Measurements from ENCODE around the gene CTNND2.
"Not testable (repeated sequence)": the region's sequence is repeated elsewhere in the genome, so short reads cannot be mapped to it uniquely, and the experiment has no call there.

Gene CTNND2

DNA sequence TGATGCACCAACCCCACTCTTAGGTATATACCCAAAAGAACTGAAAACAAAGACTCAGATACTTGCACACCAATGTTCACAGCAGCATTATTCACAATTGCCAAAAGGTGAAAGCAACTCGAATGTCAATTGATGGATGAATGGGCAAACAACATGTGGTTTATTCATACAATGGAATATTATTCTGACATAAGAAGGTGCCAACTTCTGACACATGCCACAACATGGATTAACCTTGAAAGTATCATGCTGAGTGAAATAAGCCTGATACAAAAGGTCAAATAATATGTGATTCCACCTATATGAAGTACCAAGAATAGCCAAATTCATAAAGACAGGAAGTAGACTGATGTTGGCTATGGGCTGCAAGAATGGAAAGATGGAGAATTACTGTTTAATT is 35.0 kb downstream of the CTNND2 start:
- WGBS, 2 experiments (ENCODE audit: insufficient coverage in 2 of 2): no CpG with 5 or more reads among the region's 1 CpG
- H3K9me3 ChIP-seq (ENCODE audit: control insufficient read depth, low read length): no peaks in the 10 kb centered on the region

DNA sequence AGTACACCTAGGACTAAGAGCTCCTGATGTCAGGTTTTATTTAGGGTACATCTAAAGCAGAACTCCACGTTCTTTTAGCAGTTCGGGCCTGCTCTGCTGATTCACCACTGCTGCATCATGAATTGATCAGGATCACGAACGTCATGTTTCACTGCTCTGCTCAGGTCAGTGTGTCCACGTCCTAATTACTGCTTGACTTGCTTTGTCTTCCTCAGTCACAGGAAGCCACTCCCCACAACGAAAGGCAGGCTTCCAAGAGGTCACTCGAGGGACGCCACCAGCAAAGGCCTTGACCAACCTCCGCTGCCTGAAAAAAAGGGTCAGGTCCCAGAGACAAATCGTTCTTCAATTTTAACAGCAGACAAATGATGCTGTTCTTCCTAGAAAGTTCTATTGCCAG is 40.3 kb downstream of the CTNND2 start:
- H3K27ac ChIP-seq (ENCODE audit: low read depth, low read length, severe bottlenecking): no peak overlapping the region
- 86 to 88% methylated on average over 9 of the region's 10 CpGs for WGBS, 2 experiments (ENCODE audit: insufficient coverage in 2 of 2)
- no peaks in the 10 kb centered on the region for H3K36me3 ChIP-seq (ENCODE audit: control insufficient read depth, insufficient read depth, low read length)
- no peaks in the 10 kb centered on the region for H3K9me3 ChIP-seq (ENCODE audit: control insufficient read depth, low read length)
- no peaks in the 10 kb centered on the region for H3K4me1 ChIP-seq (ENCODE audit: control insufficient read depth, insufficient read depth, low read length, poor library complexity, severe bottlenecking)
- no peak overlapping the region for H3K4me3 ChIP-seq (ENCODE audit: extremely low read depth, insufficient read depth, low read length, poor library complexity, severe bottlenecking)

More for the DNA sequence above, 35.0 kb downstream of the CTNND2 start:
- Histone ChIP-seq H3K4me1 (ENCODE audit: control insufficient read depth, insufficient read depth, low read length, poor library complexity, severe bottlenecking) (no peaks in the 10 kb centered on the region), H3K27ac (ENCODE audit: low read depth, low read length, severe bottlenecking) (no peak overlapping the region), H3K36me3 (ENCODE audit: control insufficient read depth, insufficient read depth, low read length) (no peaks in the 10 kb centered on the region), H3K4me3 (ENCODE audit: extremely low read depth, insufficient read depth, low read length, poor library complexity, severe bottlenecking) (no peak overlapping the region)

DNA sequence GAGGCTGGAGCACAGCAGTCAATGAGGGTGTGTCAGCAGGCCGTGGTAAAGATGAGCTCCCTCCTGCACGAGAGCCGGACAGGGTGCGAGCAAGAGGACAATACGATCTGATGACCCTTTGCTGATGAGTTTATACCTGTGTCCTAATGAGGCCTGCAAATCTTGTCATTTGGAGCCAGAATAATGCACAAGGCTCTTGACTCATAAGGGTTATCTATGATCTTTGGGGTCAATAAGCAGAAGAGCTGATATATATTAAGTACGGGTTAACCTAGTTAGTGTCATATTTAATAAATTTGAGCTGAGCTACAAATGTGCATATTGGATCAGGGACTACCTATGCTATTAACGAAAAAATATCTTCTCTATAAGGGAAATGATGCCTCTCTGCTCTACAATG is 46.9 kb downstream of the CTNND2 start:
- Histone ChIP-seq H3K27ac (ENCODE audit: low read depth, low read length, severe bottlenecking) (no peak overlapping the region), H3K4me3 (ENCODE audit: extremely low read depth, insufficient read depth, low read length, poor library complexity, severe bottlenecking) (no peak overlapping the region), H3K36me3 (ENCODE audit: control insufficient read depth, insufficient read depth, low read length) (no peaks in the 10 kb centered on the region), H3K9me3 (ENCODE audit: control insufficient read depth, low read length) (no peaks in the 10 kb centered on the region), H3K4me1 (ENCODE audit: control insufficient read depth, insufficient read depth, low read length, poor library complexity, severe bottlenecking) (no peaks in the 10 kb centered on the region)
- 96 to 97% methylated on average over 6 of the region's 7 CpGs for WGBS, 2 experiments (ENCODE audit: insufficient coverage in 2 of 2)

DNA sequence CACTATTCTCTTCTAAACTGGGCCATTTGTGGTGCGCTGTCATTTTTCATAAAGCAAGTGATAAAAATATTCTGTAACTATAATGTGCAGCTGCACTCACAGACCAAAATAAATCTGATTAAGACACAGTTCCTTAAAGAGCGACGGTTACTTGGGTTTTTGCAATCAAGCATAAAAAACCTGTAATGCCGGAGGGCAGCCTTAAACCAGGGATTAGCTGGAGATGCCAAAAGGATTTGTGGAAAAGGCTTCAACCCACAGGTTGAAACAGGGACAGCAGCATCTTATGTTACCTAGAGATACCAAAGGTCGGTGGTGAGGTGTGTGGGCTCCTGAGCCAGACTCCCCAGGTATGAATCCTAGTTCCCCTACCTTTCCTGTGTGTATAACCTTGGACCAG is 49.3 kb downstream of the CTNND2 start:
- H3K27ac ChIP-seq (ENCODE audit: low read depth, low read length, severe bottlenecking): no peak overlapping the region
- WGBS, 2 experiments (ENCODE audit: insufficient coverage in 2 of 2): 80 to 100% methylated on average over 1 to 4 of the region's 5 CpGs
- H3K9me3 ChIP-seq (ENCODE audit: control insufficient read depth, low read length): no peaks in the 10 kb centered on the region
- peaks cover 10% of the 10 kb centered on the region for H3K4me1 ChIP-seq (ENCODE audit: control insufficient read depth, insufficient read depth, low read length, poor library complexity, severe bottlenecking)
- no peaks in the 10 kb centered on the region for H3K36me3 ChIP-seq (ENCODE audit: control insufficient read depth, insufficient read depth, low read length)
- H3K4me3 ChIP-seq (ENCODE audit: extremely low read depth, insufficient read depth, low read length, poor library complexity, severe bottlenecking): no peak overlapping the region

DNA sequence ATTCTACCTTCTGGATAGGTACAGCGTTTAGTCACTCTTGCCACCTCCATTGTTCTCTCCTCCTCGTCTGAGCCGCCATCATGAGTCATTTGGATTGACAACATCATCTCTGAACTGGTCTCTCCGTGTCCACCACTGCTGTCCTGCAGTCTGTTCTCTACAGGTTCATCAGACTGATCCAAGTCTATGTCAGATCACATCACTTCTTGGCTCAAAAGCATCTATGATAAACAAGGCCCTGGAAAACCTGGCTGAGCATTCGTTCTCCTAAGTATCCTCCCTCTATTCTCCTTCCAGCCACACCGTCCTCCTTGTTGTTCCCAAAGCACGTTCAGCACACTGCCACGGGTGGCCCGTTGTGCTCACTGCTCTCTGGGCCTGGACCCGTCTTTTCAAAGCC is 50.5 kb downstream of the CTNND2 start:
- WGBS, 2 experiments (ENCODE audit: insufficient coverage in 2 of 2): 79 to 87% methylated on average over 10 of the region's 10 CpGs

DNA sequence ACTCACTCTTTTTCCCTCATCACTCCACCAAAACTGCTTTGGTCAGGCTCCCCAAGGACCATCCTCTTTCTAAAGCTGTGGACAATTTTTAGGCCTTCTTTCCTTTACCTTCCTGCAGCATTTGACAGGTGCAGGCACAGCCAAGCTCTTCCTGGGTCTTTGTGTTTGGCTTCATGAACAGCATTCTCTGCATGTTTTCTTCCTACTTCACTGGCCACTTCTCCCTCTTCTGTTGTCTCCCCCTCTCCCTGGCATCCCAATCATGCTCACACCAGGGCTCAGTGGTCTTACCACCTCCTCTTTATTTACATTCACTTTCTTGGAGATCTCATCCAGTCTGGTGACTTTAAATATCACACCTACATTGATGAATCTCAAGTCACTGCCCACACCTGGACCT is 51.1 kb downstream of the CTNND2 start:
- Histone ChIP-seq H3K36me3 (ENCODE audit: control insufficient read depth, insufficient read depth, low read length) (no peaks in the 10 kb centered on the region), H3K27ac (ENCODE audit: low read depth, low read length, severe bottlenecking) (no peak overlapping the region), H3K4me3 (ENCODE audit: extremely low read depth, insufficient read depth, low read length, poor library complexity, severe bottlenecking) (no peak overlapping the region)

More for the DNA sequence above, 50.5 kb downstream of the CTNND2 start:
- H3K4me3 ChIP-seq (ENCODE audit: extremely low read depth, insufficient read depth, low read length, poor library complexity, severe bottlenecking): no peak overlapping the region
- peaks cover 10% of the 10 kb centered on the region for H3K4me1 ChIP-seq (ENCODE audit: control insufficient read depth, insufficient read depth, low read length, poor library complexity, severe bottlenecking)
- no peak overlapping the region for H3K27ac ChIP-seq (ENCODE audit: low read depth, low read length, severe bottlenecking)
- no peaks in the 10 kb centered on the region for H3K9me3 ChIP-seq (ENCODE audit: control insufficient read depth, low read length)
- no peaks in the 10 kb centered on the region for H3K36me3 ChIP-seq (ENCODE audit: control insufficient read depth, insufficient read depth, low read length)

DNA sequence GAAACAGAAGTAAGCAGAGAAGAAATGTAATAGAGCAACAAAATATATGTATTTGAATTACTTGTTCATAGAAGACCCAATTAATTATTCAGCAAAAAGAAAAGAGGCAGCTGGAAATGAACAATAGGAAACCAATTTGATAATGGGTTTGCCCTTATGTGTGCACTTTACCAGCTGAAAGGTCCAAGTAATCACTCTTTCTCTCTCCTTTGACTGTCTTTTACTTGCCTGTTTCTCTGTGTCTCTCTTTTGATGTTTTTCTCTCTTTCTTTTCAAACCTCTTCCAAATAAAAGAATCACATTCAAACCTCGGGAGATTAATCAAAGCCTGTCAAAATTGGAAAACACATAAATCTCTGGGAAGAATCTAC is 51.5 kb downstream of the CTNND2 start:
- no peak overlapping the region for H3K4me3 ChIP-seq (ENCODE audit: extremely low read depth, insufficient read depth, low read length, poor library complexity, severe bottlenecking)
- H3K36me3 ChIP-seq (ENCODE audit: control insufficient read depth, insufficient read depth, low read length): no peaks in the 10 kb centered on the region
- no peak overlapping the region for H3K27ac ChIP-seq (ENCODE audit: low read depth, low read length, severe bottlenecking)
- no peaks in the 10 kb centered on the region for H3K9me3 ChIP-seq (ENCODE audit: control insufficient read depth, low read length)
- no CpG with 5 or more reads among the region's 1 CpG for WGBS, 2 experiments (ENCODE audit: insufficient coverage in 2 of 2)
- peaks cover 10% of the 10 kb centered on the region for H3K4me1 ChIP-seq (ENCODE audit: control insufficient read depth, insufficient read depth, low read length, poor library complexity, severe bottlenecking)

More for the DNA sequence above, 51.1 kb downstream of the CTNND2 start:
- peaks cover 10% of the 10 kb centered on the region for H3K4me1 ChIP-seq (ENCODE audit: control insufficient read depth, insufficient read depth, low read length, poor library complexity, severe bottlenecking)
- H3K9me3 ChIP-seq (ENCODE audit: control insufficient read depth, low read length): no peaks in the 10 kb centered on the region

DNA sequence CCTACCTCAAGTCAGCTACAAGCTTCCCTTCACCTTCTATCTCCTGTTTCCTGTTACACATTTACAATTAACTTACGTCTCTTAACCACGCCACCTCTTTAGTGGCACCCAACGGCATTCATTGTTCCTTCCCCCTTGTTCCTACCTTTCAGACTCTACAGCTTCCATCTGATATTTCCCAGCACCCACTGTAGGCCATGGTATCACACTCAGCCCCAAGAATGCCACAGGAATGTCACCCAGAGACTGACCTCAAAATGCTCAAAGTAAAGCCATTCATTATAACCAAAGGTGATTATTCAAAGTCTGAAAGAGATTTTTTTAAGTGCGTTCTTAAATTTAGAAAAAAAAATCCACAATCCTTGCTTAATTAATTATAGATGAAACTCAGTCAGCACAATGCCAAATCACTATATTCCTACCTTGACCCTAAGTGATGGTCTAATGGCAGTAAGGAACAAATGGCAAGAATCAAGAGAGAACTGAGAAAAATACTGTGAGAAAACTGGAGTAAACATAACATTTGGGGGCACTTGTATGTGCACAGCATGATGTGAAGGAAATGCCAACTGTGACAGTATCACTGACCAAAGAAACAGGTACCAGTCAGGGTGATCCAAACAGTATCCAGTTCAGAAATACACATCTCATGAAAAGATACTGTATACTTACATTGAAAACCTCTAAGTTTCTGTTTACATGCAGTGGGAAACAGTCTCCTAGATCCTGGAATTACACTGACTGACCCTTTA is 52.1 kb downstream of the CTNND2 start:
- Histone ChIP-seq H3K36me3 (ENCODE audit: control insufficient read depth, insufficient read depth, low read length) (no peaks in the 10 kb centered on the region), H3K4me1 (ENCODE audit: control insufficient read depth, insufficient read depth, low read length, poor library complexity, severe bottlenecking) (peaks cover 10% of the 10 kb centered on the region), H3K27ac (ENCODE audit: low read depth, low read length, severe bottlenecking) (peak overlapping the region; percentile 59), H3K9me3 (ENCODE audit: control insufficient read depth, low read length) (no peaks in the 10 kb centered on the region), H3K4me3 (ENCODE audit: extremely low read depth, insufficient read depth, low read length, poor library complexity, severe bottlenecking) (no peak overlapping the region)
- WGBS, 2 experiments (ENCODE audit: insufficient coverage in 2 of 2): 78 to 94% methylated on average over 3 of the region's 4 CpGs

DNA sequence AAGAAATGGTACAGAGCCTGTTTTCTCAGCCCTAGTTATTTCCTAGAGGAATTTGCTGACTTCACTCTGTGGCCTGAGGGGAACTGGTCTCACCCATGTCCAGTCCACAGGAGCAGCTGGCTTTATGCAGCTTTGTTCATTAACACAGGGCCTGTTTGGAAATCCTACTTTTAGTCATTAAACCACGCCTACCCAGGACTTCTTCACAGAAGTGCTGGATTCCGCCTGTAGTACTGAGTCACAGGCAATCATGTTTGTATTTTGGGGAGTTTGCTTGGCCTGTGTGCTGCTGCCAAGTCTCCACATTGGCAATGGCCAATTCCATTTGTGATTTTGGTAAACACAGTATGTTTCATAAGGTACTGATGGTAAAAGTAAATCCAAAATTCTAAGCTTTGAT is 52.8 kb downstream of the CTNND2 start:
- no peaks in the 10 kb centered on the region for H3K36me3 ChIP-seq (ENCODE audit: control insufficient read depth, insufficient read depth, low read length)
- H3K4me3 ChIP-seq (ENCODE audit: extremely low read depth, insufficient read depth, low read length, poor library complexity, severe bottlenecking): no peak overlapping the region
- no peaks in the 10 kb centered on the region for H3K9me3 ChIP-seq (ENCODE audit: control insufficient read depth, low read length)
- H3K4me1 ChIP-seq (ENCODE audit: control insufficient read depth, insufficient read depth, low read length, poor library complexity, severe bottlenecking): peaks cover 10% of the 10 kb centered on the region
- peak overlapping the region; percentile 59 for H3K27ac ChIP-seq (ENCODE audit: low read depth, low read length, severe bottlenecking)
- WGBS, 2 experiments (ENCODE audit: insufficient coverage in 2 of 2): 80% methylated on average over 1 to 2 of the region's 2 CpGs

DNA sequence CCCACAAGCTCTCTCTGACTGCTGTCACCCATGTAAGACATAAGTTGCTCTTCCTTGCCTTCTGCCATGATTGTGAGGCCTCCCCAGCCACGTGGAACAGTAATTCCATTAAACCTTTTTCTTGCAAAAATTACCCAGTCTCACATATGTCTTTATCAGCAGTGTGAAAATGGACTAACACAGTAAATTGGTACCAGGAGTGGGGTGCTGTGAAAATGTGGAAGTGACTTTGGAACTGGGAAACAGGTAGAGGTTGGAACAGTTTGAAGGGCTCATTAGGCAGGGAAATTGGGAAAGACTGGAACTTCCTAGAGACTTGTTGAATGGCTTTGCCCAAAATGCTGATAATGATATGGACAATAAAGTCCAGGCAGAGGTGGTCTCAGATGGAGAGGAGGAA is 75.7 kb downstream of the CTNND2 start:
- H3K9me3 ChIP-seq (ENCODE audit: control insufficient read depth, low read length): peaks cover 11% of the 10 kb centered on the region
- not testable (repeated sequence) for H3K27ac ChIP-seq (ENCODE audit: low read depth, low read length, severe bottlenecking); H3K4me3 ChIP-seq (ENCODE audit: extremely low read depth, insufficient read depth, low read length, poor library complexity, severe bottlenecking); H3K4me1 ChIP-seq (ENCODE audit: control insufficient read depth, insufficient read depth, low read length, poor library complexity, severe bottlenecking); H3K36me3 ChIP-seq (ENCODE audit: control insufficient read depth, insufficient read depth, low read length)
- 71% methylated on average over 1 of the region's 1 CpG; no CpG with 5 or more reads in 1 of the 2 experiments for WGBS, 2 experiments (ENCODE audit: insufficient coverage in 2 of 2)

DNA sequence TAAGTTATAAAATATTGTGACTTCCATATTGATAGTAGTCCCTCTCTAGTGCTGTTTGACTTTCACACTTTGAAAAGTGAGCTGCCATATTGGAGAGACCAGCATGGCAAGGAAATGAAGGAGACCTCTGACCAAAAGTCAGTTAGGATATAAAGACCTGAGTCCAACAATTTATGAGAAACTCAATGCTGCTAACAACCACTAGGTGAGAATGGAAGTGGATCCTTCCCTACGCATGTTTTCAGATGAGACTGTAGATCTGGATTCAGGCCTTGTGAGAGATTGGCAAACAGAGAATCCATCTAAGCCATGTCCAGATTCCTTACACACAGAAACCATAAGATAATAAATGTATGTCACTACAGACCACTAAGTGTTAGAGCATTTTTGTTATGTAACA is 81.6 kb downstream of the CTNND2 start:
- WGBS, 2 experiments (ENCODE audit: insufficient coverage in 2 of 2): 80% methylated on average over 1 of the region's 1 CpG; no CpG with 5 or more reads in 1 of the 2 experiments
- H3K27ac ChIP-seq (ENCODE audit: low read depth, low read length, severe bottlenecking): no peak overlapping the region
- no peaks in the 10 kb centered on the region for H3K4me1 ChIP-seq (ENCODE audit: control insufficient read depth, insufficient read depth, low read length, poor library complexity, severe bottlenecking)
- no peaks in the 10 kb centered on the region for H3K9me3 ChIP-seq (ENCODE audit: control insufficient read depth, low read length)
- H3K4me3 ChIP-seq (ENCODE audit: extremely low read depth, insufficient read depth, low read length, poor library complexity, severe bottlenecking): no peak overlapping the region
- no peaks in the 10 kb centered on the region for H3K36me3 ChIP-seq (ENCODE audit: control insufficient read depth, insufficient read depth, low read length)

Data from mesodermal cell (in vitro differentiated cells).